Breast epithelium (tissue), 4 donors: ENCODE measurements around the gene NCBP3. TPM values are rescaled to one million over a fixed set of nuclear protein-coding genes. Genes with fewer than 3 reads are reported as not detected.
A peak's percentile ranks its signal among the peaks of the same experiment; 100 is the strongest.

ENCODE experiments used
- DNase-seq, 2 donors: peaks; one replicate each; pipeline ENCODE4 v3.0.0-alpha.2; 2019; ENCODE audit warnings: low spot score in 2 of 2
- H3K27ac ChIP-seq, 2 donors: fragments of 200-600 bp; sonication (generic) in 1 of 2; one replicate each; pipeline ENCODE4 v1.5.1; 2016 to 2019; ENCODE audit warnings: mild to moderate bottlenecking in 1 of 2
- H3K27me3 ChIP-seq, 2 donors: fragments of 200-600 bp; sonication (generic) in 1 of 2; one replicate each; pipeline versions ENCODE4 v1.5.1 to v1.6.0; 2017 to 2019; ENCODE audit warnings: control low read depth in 1 of 2, mild to moderate bottlenecking in 1 of 2
- H3K36me3 ChIP-seq: fragments of 200-600 bp; one replicate; pipeline ENCODE4 v1.5.1; 2019
- H3K4me1 ChIP-seq, 2 donors: fragments of 200-600 bp; sonication (generic); one replicate each; pipeline ENCODE4 v1.5.1; 2016 to 2019; ENCODE audit warnings: control low read depth in 1 of 2
- H3K4me3 ChIP-seq, 3 donors: fragments of 200-600 bp; sonication (generic); 1 replicate in 2 of 3; 2 replicates in 1 of 3; pipeline ENCODE4 v1.5.1; 2016 to 2019; ENCODE audit warnings: mild to moderate bottlenecking in 3 of 3, moderate library complexity in 2 of 3
- H3K9me3 ChIP-seq, 2 donors: fragments of 200-600 bp; sonication (generic) in 1 of 2; one replicate each; pipeline ENCODE4 v1.5.1; 2016 to 2019; ENCODE audit warnings: control low read depth in 1 of 2
- POLR2A ChIP-seq: fragments of 450-650 bp; IDR thresholded peaks from one replicate; pipeline ENCODE4 v1.6.1; 2016; ENCODE audit warnings: antibody characterized with exemption, mild to moderate bottlenecking, moderate library complexity
- POLR2AphosphoS5 ChIP-seq, 3 donors: sonication (generic); formaldehyde crosslinking; IDR thresholded peaks; one replicate each; pipeline ENCODE4 v1.6.1; 2017; ENCODE audit warnings: antibody characterized with exemption in 3 of 3
- intact Hi-C: fragments of 100-400 bp; cut with DNase I; formaldehyde crosslinking; loops from one replicate; pipeline ENCODE4 v1.15.1; 2023; ENCODE audit warnings: low total_unique reads
- total RNA-seq, 3 donors: library from RNA; depleted of rRNA; stranded (reverse); fragments of >200 nt; gene quantifications; one replicate each; pipeline ENCODE4 v1.1.0, GENCODE V29; 2016
- TF ChIP-seq, protein P1 (sequence below), 3 donors: fragments of 450-650 bp; IDR thresholded peaks; one replicate each; pipeline ENCODE4 v1.5.1; 2016 to 2017; ENCODE audit warnings: antibody characterized with exemption in 3 of 3, mild to moderate bottlenecking in 3 of 3, moderate library complexity in 3 of 3

Gene NCBP3
- total RNA-seq, 3 donors from 2014 or later, result 21.6 to 34.1 (median 25.9) TPM

DNA sequence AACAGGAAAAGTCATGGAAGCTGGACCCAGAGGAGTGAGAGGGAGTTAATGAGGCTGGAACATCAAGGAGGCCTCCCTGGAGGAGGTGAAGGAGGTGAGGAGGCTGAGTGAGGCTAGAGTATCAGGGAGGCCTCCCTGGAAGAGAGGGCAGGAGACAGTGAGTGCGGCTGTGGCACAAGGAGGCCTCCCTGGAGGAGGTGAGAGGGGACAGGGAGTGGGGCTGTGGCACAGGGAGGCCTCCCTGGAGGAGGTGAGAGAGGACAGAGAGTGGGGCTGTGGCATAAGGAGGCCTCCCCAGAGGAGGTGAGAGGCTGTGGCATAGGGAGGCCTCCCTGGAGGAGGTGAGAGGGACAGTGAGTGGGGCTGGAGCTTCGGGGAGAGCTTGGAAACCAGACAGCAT lies 41.3 kb upstream of the NCBP3 start:
- H3K4me3 ChIP-seq, result no peak overlapping the region
- H3K27ac ChIP-seq, result peak overlapping the region; percentile 87 to 92
- intact Hi-C loops, result no loop called here
- TF ChIP-seq POLR2AphosphoS5 (IDR thresholded peaks at IDR 0.05), result no peak
- TF ChIP-seq POLR2A, result no peak
- H3K36me3 ChIP-seq, result no peaks in the 10 kb centered on the region
- H3K9me3 ChIP-seq, result no peaks in the 10 kb centered on the region
- DNase-seq, result no peak
- H3K27me3 ChIP-seq, result no peaks in the 10 kb centered on the region
- H3K4me1 ChIP-seq, result peaks cover 14 to 27% of the 10 kb centered on the region in 2 donors

GRCh38 chr17:3886776-3887175 lies 40.7 kb upstream of the NCBP3 start:
- H3K4me1 ChIP-seq, result peaks cover 14 to 23% of the 10 kb centered on the region in 2 donors
- peak overlapping the region; percentile 87 to 92 for H3K27ac ChIP-seq
- no peaks in the 10 kb centered on the region for H3K36me3 ChIP-seq
- H3K4me3 ChIP-seq, result no peak overlapping the region
- no peak for TF ChIP-seq POLR2AphosphoS5 (IDR thresholded peaks at IDR 0.05)
- no peaks in the 10 kb centered on the region for H3K9me3 ChIP-seq
- H3K27me3 ChIP-seq, result no peaks in the 10 kb centered on the region
- intact Hi-C loops, result no loop called here
- no peak for DNase-seq

- TF ChIP-seq, protein P1, sequence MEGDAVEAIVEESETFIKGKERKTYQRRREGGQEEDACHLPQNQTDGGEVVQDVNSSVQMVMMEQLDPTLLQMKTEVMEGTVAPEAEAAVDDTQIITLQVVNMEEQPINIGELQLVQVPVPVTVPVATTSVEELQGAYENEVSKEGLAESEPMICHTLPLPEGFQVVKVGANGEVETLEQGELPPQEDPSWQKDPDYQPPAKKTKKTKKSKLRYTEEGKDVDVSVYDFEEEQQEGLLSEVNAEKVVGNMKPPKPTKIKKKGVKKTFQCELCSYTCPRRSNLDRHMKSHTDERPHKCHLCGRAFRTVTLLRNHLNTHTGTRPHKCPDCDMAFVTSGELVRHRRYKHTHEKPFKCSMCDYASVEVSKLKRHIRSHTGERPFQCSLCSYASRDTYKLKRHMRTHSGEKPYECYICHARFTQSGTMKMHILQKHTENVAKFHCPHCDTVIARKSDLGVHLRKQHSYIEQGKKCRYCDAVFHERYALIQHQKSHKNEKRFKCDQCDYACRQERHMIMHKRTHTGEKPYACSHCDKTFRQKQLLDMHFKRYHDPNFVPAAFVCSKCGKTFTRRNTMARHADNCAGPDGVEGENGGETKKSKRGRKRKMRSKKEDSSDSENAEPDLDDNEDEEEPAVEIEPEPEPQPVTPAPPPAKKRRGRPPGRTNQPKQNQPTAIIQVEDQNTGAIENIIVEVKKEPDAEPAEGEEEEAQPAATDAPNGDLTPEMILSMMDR (IDR thresholded peaks at IDR 0.05), result no peak
- TF ChIP-seq POLR2A (no peak), POLR2AphosphoS5 (IDR thresholded peaks at IDR 0.05) (no peak)
- Histone ChIP-seq H3K4me3 (no peak overlapping the region), H3K27me3 (no peaks in the 10 kb centered on the region), H3K9me3 (no peaks in the 10 kb centered on the region), H3K4me1 (peaks cover 14 to 23% of the 10 kb centered on the region in 2 donors), H3K36me3 (no peaks in the 10 kb centered on the region), H3K27ac (peak overlapping the region in 1 of 2 donors; percentile 17)
- DNase-seq, result no peak
- intact Hi-C loops, result no loop called here
Measured at GRCh38 chr17:3885970-3886369, 39.9 kb upstream of the NCBP3 start.

DNA sequence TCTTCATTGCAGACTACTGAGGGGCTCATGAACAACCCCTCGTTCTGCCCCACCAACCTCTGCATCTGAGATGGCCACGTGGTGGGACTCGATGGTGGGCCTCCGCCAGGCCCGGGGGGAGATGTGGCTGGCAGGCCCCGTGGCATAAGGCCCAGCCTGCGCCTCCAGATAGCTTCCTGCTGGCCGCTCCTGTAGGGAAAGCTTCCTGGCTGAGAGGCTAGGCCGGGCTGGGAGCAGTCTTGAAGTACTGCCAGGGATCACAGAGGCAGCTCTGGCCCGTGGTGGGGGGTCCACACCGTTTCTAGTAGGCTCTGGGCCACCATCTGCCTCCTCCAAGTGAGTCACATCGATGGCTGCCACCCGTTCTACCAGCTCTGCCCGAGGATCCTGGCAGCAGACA lies 39.2 kb upstream of the NCBP3 start:
- H3K27ac ChIP-seq, result peak overlapping the region in 1 of 2 donors; percentile 17
- H3K9me3 ChIP-seq, result no peaks in the 10 kb centered on the region
- intact Hi-C loops, result no loop called here

DNA sequence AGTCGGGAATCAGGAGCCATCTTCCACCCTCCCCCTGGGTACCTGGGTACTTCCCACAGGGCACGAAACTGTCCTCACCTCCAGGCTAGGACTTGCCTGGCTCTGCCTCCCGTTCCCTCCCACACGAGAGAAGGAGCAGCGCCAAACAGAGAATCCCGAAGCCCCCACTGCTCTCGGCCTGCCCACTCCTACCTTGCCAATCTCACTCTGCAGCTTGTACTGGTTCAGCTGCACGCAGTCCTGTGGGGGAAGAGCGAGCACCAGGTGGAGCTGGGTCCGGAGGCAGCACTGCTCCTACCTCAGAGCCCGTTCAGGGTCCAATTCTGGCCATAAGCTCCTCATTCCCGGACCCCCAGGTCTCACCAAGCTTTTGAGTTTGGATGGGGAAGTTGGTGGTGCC lies 38.1 kb upstream of the NCBP3 start:
- Histone ChIP-seq H3K36me3 (no peaks in the 10 kb centered on the region), H3K27ac (no peak overlapping the region), H3K4me3 (no peak overlapping the region), H3K9me3 (no peaks in the 10 kb centered on the region), H3K4me1 (peaks cover 0 to 16% of the 10 kb centered on the region in 2 donors), H3K27me3 (no peaks in the 10 kb centered on the region)
- no peak for DNase-seq
- intact Hi-C loops, result no loop called here
- TF ChIP-seq, protein P1 (IDR thresholded peaks at IDR 0.05), result no peak
- TF ChIP-seq POLR2A (no peak), POLR2AphosphoS5 (IDR thresholded peaks at IDR 0.05) (no peak)

More for the DNA sequence above, 39.2 kb upstream of the NCBP3 start:
- H3K36me3 ChIP-seq, result no peaks in the 10 kb centered on the region
- no peaks in the 10 kb centered on the region for H3K27me3 ChIP-seq
- peaks cover 9 to 23% of the 10 kb centered on the region in 2 donors for H3K4me1 ChIP-seq
- no peak for DNase-seq
- TF ChIP-seq POLR2A (no peak), POLR2AphosphoS5 (IDR thresholded peaks at IDR 0.05) (no peak)
- TF ChIP-seq, protein P1 (IDR thresholded peaks at IDR 0.05), result no peak
- H3K4me3 ChIP-seq, result no peak overlapping the region

- Histone ChIP-seq H3K27me3 (no peaks in the 10 kb centered on the region), H3K4me3 (no peak overlapping the region), H3K9me3 (no peaks in the 10 kb centered on the region), H3K27ac (no peak overlapping the region), H3K4me1 (peaks cover 0 to 3% of the 10 kb centered on the region in 2 donors), H3K36me3 (no peaks in the 10 kb centered on the region)
- intact Hi-C loops, result no loop called here
- TF ChIP-seq POLR2AphosphoS5 (IDR thresholded peaks at IDR 0.05) (no peak), POLR2A (no peak)
- TF ChIP-seq, protein P1 (IDR thresholded peaks at IDR 0.05), result no peak
- DNase-seq, result no peak
Measured at GRCh38 chr17:3882276-3882675, 36.2 kb upstream of the NCBP3 start.
